HG02852 (cell line): Measurements from ENCODE around the gene CDH13.

Experiments used
- ATAC-seq: cut with Tn5 transposase; IDR thresholded peaks from one replicate; pipeline ENCODE4 v1.9.1; 2021; ENCODE audit warnings: mild to moderate bottlenecking, moderate library complexity; ENCODE audit not compliant: unreplicated experiment

The CDH13 gene

GRCh38 chr16:83835586-83836566, 1209.1 kb downstream of the CDH13 start:
- ATAC-seq = no peak

GRCh38 chr16:83837566-83837965, 1210.8 kb downstream of the CDH13 start:
- ATAC-seq = no peak

GRCh38 chr16:83838151-83838550, 1211.4 kb downstream of the CDH13 start:
- no peak for ATAC-seq

GRCh38 chr16:83839561-83839960, 1212.8 kb downstream of the CDH13 start:
- no peak for ATAC-seq

- ATAC-seq = no peak
Measured at GRCh38 chr16:83840060-83840617, 1213.4 kb downstream of the CDH13 start.

- ATAC-seq = no peak
Measured at GRCh38 chr16:83842291-83842690, 1215.5 kb downstream of the CDH13 start.

- ATAC-seq = no peak
Measured at GRCh38 chr16:83842756-83843507, 1216.2 kb downstream of the CDH13 start.

- no peak for ATAC-seq
Measured at GRCh38 chr16:83843657-83844056, 1216.9 kb downstream of the CDH13 start.

- ATAC-seq = no peak
Measured at GRCh38 chr16:83845263-83845662, 1218.5 kb downstream of the CDH13 start.

- no peak for ATAC-seq
Measured at GRCh38 chr16:83847371-83848225, 1220.8 kb downstream of the CDH13 start.

- no peak for ATAC-seq
Measured at GRCh38 chr16:83849421-83849820, 1222.7 kb downstream of the CDH13 start.
